Natural killer cell (primary cell): ENCODE results near the gene PTPRN2. TPM values are rescaled to one million over a fixed set of nuclear protein-coding genes. Genes with fewer than 3 reads are reported as not detected.

Experiments
- ATAC-seq, 3 donors: fragments of 150-1000 bp in 2 of 3; fragments of 200-7000 bp in 1 of 3; cut with Tn5 transposase; 1 replicate in 1 of 3; 2 replicates in 2 of 3; pipeline ENCODE4 v1.10.0; 2021; ENCODE audit warnings: mild to moderate bottlenecking in 2 of 3, moderate library complexity in 2 of 3
- DNase-seq, 2 donors: peaks; one replicate each; pipeline versions ENCODE4 v3.0.0 to v3.0.0-alpha.2; 2013 to 2021; ENCODE audit warnings: mixed read lengths in 1 of 2
- H3K27ac ChIP-seq: one replicate; pipeline ENCODE4 v1.5.1; 2013; ENCODE audit warnings: mild to moderate bottlenecking, low read length
- H3K27me3 ChIP-seq: one replicate; pipeline ENCODE4 v1.6.1; 2013; ENCODE audit warnings: low read length; ENCODE audit not compliant: control insufficient read depth, insufficient read depth
- H3K36me3 ChIP-seq: one replicate; pipeline ENCODE4 v1.6.1; 2013; ENCODE audit warnings: low read length; ENCODE audit not compliant: control insufficient read depth, insufficient read depth
- H3K4me1 ChIP-seq: one replicate; pipeline ENCODE4 v1.6.1; 2013; ENCODE audit warnings: low read length; ENCODE audit not compliant: control insufficient read depth, insufficient read depth
- H3K4me3 ChIP-seq: one replicate; pipeline ENCODE4 v1.5.1; 2013; ENCODE audit warnings: low read length
- H3K9me3 ChIP-seq: one replicate; pipeline ENCODE4 v1.6.1; 2013; ENCODE audit warnings: low read length; ENCODE audit not compliant: control insufficient read depth, insufficient read depth
- H3K27ac Mint-ChIP-seq, 2 donors: one replicate each; pipeline ENCODE4 v1.8.0; 2022; ENCODE audit warnings: mild to moderate bottlenecking in 2 of 2, mixed read lengths in 2 of 2, moderate library complexity in 1 of 2
- H3K27me3 Mint-ChIP-seq, 2 donors: one replicate each; pipeline ENCODE4 v1.8.0; 2022; ENCODE audit warnings: low read depth in 2 of 2, mixed read lengths in 2 of 2
- H3K36me3 Mint-ChIP-seq: one replicate; pipeline ENCODE4 v1.8.0; 2022; ENCODE audit warnings: mixed read lengths
- H3K4me1 Mint-ChIP-seq, 2 donors: one replicate each; pipeline ENCODE4 v1.8.0; 2022; ENCODE audit warnings: mixed read lengths in 2 of 2
- H3K4me3 Mint-ChIP-seq: one replicate; pipeline ENCODE4 v1.8.0; 2022; ENCODE audit warnings: mild to moderate bottlenecking, moderate library complexity, mixed read lengths
- H3K9me3 Mint-ChIP-seq, 2 donors: one replicate each; pipeline ENCODE4 v1.8.0; 2022; ENCODE audit warnings: mixed read lengths in 2 of 2
- CTCF ChIP-seq: fragments of 200-600 bp; IDR thresholded peaks from one replicate; pipeline ENCODE4 v1.8.0; 2022; ENCODE audit warnings: antibody characterized with exemption
- WGBS: methylation state at CpG from one replicate; pipeline ENCODE4 v1.1.7; 2013; ENCODE audit warnings: missing lambda C conversion rate; ENCODE audit not compliant: insufficient coverage; 5-methylcytosine and 5-hydroxymethylcytosine counted together
- intact Hi-C: fragments of 100-400 bp; cut with micrococcal nuclease; formaldehyde crosslinking; loops from one replicate; pipeline ENCODE4 v1.14.2; 2022
- total RNA-seq, 4 donors: library from RNA; stranded (reverse); fragments of 120-200 nt in 1 of 4; gene quantifications; one replicate each; pipeline versions ENCODE4 v1.2.3 to v1.2.4, GENCODE V29; 2013 to 2022

The PTPRN2 gene
- total RNA-seq, 3 donors from 2014 or later (not counting 1 experiment from before 2014, with no cell fraction given), result 1.3 to 2.5 (median 1.9) TPM

- H3K36me3 Mint-ChIP-seq, result peaks cover 9% of the 10 kb centered on the region
- Histone ChIP-seq H3K4me3 (no peak overlapping the region), H3K4me1 (no peaks in the 10 kb centered on the region), H3K9me3 (peaks cover 3% of the 10 kb centered on the region), H3K27me3 (no peaks in the 10 kb centered on the region), H3K27ac (no peak overlapping the region), H3K36me3 (no peaks in the 10 kb centered on the region)
- H3K9me3 Mint-ChIP-seq, result peaks cover 3 to 9% of the 10 kb centered on the region in 2 donors
- 97% methylated on average over 11 of the region's 12 CpGs for WGBS
- no peak for TF ChIP-seq CTCF
- H3K27ac Mint-ChIP-seq, result no peak overlapping the region
- DNase-seq (no peak), ATAC-seq (no peak)
- H3K4me3 Mint-ChIP-seq, result no peak overlapping the region
- H3K4me1 Mint-ChIP-seq, result no peaks in the 10 kb centered on the region
- intact Hi-C loops, result no loop called here
- peaks cover 12 to 13% of the 10 kb centered on the region in 2 donors for H3K27me3 Mint-ChIP-seq
Observed at GRCh38 chr7:158506626-158507025, 81.0 kb downstream of the PTPRN2 start.

GRCh38 chr7:158505683-158506082, 81.9 kb downstream of the PTPRN2 start:
- Mint-ChIP-seq H3K27me3 (peaks cover 6 to 10% of the 10 kb centered on the region in 2 donors), H3K4me1 (no peaks in the 10 kb centered on the region), H3K36me3 (no peaks in the 10 kb centered on the region), H3K27ac (no peak overlapping the region), H3K4me3 (no peak overlapping the region), H3K9me3 (peaks cover 0 to 4% of the 10 kb centered on the region in 2 donors)
- DNase-seq, result no peak
- no peak for TF ChIP-seq CTCF
- intact Hi-C loops, result no loop called here
- Histone ChIP-seq H3K36me3 (no peaks in the 10 kb centered on the region), H3K9me3 (peaks cover 3% of the 10 kb centered on the region), H3K4me3 (no peak overlapping the region), H3K4me1 (no peaks in the 10 kb centered on the region), H3K27ac (no peak overlapping the region), H3K27me3 (no peaks in the 10 kb centered on the region)
- WGBS, result 95% methylated on average over 14 of the region's 14 CpGs
- no peak for ATAC-seq

GRCh38 chr7:158502068-158502750, 85.4 kb downstream of the PTPRN2 start:
- Histone ChIP-seq H3K27me3 (no peaks in the 10 kb centered on the region), H3K4me3 (no peak overlapping the region), H3K36me3 (no peaks in the 10 kb centered on the region), H3K9me3 (peaks cover 3% of the 10 kb centered on the region), H3K27ac (no peak overlapping the region), H3K4me1 (no peaks in the 10 kb centered on the region)
- Mint-ChIP-seq H3K27ac (no peak overlapping the region), H3K9me3 (no peaks in the 10 kb centered on the region), H3K27me3 (peaks cover 4 to 6% of the 10 kb centered on the region in 2 donors), H3K36me3 (no peaks in the 10 kb centered on the region), H3K4me3 (no peak overlapping the region), H3K4me1 (no peaks in the 10 kb centered on the region)
- ATAC-seq (no peak), DNase-seq (no peak)
- 78% methylated on average over 10 of the region's 11 CpGs for WGBS
- intact Hi-C loops, result no loop called here
- no peak for TF ChIP-seq CTCF
